ENCODE measurements around the gene SLC51A.
A peak's percentile ranks its signal among the peaks of the same experiment; 100 is the strongest.

The SLC51A gene

GRCh38 chr3:196217307-196218154 lies 1.2 kb downstream of the SLC51A start:
- no peak for DNase-seq

GRCh38 chr3:196218155-196218712 lies 1.9 kb downstream of the SLC51A start:
- DNase-seq: no peak

- peak; percentile 68 for DNase-seq
Observed at GRCh38 chr3:196219194-196219969, 3.0 kb downstream of the SLC51A start.

- no peak for DNase-seq
Observed at GRCh38 chr3:196219970-196220311, 3.6 kb downstream of the SLC51A start.

- DNase-seq: no peak
Observed at GRCh38 chr3:196220587-196220986, 4.3 kb downstream of the SLC51A start.

GRCh38 chr3:196220991-196221390 lies 4.7 kb downstream of the SLC51A start:
- no peak for DNase-seq

GRCh38 chr3:196222876-196223595 lies 6.7 kb downstream of the SLC51A start:
- no peak for DNase-seq

GRCh38 chr3:196225086-196225485 lies 8.8 kb downstream of the SLC51A start:
- no peak for DNase-seq

GRCh38 chr3:196225763-196226364 lies 9.5 kb downstream of the SLC51A start:
- DNase-seq: no peak

GRCh38 chr3:196227121-196227561 lies 10.8 kb downstream of the SLC51A start:
- no peak for DNase-seq

- DNase-seq: no peak
Observed at GRCh38 chr3:196227629-196228493, 11.5 kb downstream of the SLC51A start.

GRCh38 chr3:196232154-196232881 lies 16.0 kb downstream of the SLC51A start:
- DNase-seq: no peak

- no peak for DNase-seq
Observed at GRCh38 chr3:196232882-196233251, 16.5 kb downstream of the SLC51A start.

GRCh38 chr3:196235452-196236122 lies 19.3 kb downstream of the SLC51A start:
- DNase-seq: no peak

- no peak for DNase-seq
Observed at GRCh38 chr3:196236223-196236622, 19.9 kb downstream of the SLC51A start.

- no peak for DNase-seq
Observed at GRCh38 chr3:196237203-196237602, 20.9 kb downstream of the SLC51A start.

GRCh38 chr3:196238612-196239560 lies 22.6 kb downstream of the SLC51A start:
- DNase-seq: no peak

GRCh38 chr3:196240424-196240823 lies 24.1 kb downstream of the SLC51A start:
- no peak for DNase-seq

GRCh38 chr3:196241704-196242103 lies 25.4 kb downstream of the SLC51A start:
- DNase-seq: no peak
